HG02870 (cell line): Measurements from ENCODE around the gene MYO18B.

Experiments used
- ATAC-seq: cut with Tn5 transposase; IDR thresholded peaks from one replicate; pipeline ENCODE4 v1.9.1; 2021; ENCODE audit warnings: mild to moderate bottlenecking, moderate library complexity; ENCODE audit not compliant: unreplicated experiment

MYO18B gene

GRCh38 chr22:25818541-25818940, 76.6 kb downstream of the MYO18B start:
- no peak for ATAC-seq

GRCh38 chr22:25822344-25822743, 80.4 kb downstream of the MYO18B start:
- no peak for ATAC-seq

GRCh38 chr22:25823276-25823675, 81.3 kb downstream of the MYO18B start:
- ATAC-seq, result no peak

- ATAC-seq, result no peak
These were observed 82.9 kb downstream of the MYO18B start for GRCh38 chr22:25824828-25825423.

- ATAC-seq, result no peak
These were observed 85.4 kb downstream of the MYO18B start for GRCh38 chr22:25827415-25827814.

DNA sequence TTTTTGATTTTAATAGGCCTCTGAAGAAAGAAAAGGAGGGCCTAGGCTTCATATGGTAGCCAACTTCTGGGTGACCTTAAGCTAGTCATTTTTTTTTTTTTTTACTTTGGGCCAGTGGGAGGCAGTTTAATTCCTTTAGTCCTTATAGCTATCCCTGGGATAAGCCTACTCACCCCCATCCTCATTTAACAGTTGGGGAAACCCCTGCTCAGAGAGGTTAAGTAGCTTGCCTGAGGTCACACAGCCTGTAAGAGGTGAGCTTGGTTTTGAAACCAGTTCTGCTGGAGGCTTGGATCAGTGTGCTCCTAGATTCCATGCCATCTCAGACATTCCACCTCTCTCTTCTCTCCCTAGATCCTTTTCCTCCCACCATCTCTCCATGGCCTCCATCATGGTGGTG, 86.4 kb downstream of the MYO18B start:
- no peak for ATAC-seq

DNA sequence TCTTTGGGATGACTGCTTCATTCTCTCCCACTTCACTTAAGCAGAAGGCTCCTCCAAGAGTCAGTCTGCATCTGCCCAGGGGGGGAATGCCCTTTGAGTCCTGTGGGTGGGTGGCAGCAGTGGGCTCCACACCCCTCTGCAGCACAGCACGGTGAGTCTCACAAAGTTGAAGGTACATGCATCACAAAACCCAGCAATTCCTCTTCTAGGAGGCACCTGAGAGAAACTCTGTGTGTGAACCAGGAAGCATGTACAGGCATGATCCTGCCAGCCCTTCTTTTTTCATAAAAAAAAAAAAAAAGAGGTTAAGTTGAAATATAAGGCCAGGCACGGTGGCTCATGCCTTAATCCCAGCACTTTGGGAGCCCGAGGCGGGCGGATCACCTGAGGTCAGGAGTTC, 87.2 kb downstream of the MYO18B start:
- no peak for ATAC-seq

- no peak for ATAC-seq
These were observed 88.1 kb downstream of the MYO18B start for GRCh38 chr22:25829808-25830777.

DNA sequence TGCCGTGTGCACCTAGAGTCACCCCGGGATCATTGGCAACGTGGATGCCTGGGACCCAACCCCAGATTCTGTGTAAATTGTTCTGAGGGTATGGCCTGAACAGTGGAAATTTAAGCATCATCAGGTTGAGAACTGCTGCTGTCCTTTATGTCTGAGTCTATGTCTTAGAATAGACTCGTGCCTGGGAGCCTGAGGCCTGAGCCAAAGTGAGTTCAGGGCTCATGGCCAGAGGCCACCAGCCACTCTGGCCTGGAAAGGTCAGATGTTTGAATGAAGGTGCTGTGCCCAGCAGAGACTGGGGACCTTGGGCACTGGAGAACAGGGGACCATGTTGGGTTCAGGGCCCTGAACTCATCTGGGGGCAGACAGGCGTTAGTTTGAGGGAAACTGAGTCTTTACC, 91.1 kb downstream of the MYO18B start:
- no peak for ATAC-seq

GRCh38 chr22:25833676-25834075, 91.7 kb downstream of the MYO18B start:
- no peak for ATAC-seq

DNA sequence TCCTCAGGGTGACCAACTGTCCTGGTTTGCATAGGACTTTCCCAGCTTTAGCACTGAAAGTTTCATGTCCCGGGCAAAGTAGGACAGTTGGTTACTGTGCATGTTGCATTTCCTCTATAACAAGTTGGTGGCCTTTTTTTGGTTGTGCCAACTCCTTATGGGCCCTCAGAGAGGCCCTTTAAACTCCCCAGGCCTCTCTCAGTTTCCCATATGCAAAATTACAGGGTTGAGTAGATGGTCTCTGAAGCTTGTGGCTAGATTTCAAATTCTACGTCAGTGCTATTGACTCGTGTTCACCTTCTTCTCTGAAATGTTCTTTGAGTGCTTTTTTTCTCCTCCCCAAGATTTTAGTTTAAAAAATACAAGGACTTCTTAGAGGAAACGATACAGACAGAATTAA, 92.5 kb downstream of the MYO18B start:
- ATAC-seq, result no peak

DNA sequence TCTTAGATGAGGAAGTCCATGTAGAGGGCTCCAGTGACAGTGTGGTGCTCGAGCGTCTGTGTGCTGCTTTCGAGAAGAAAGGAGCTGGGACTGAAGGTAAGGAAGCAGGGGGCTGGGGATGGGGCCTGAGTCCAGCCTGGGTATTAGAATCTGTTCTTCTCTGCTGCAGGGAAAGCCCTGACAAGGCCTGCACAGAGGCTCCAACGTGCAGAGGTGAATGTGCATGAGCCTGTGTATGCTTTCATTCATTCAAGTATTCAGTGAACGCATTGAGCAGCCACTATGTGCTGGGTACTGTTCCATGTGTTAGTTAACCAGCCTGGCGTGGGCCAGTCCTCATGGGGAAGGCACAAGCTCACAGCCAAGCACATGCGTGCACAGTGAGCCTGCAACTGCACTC, 93.4 kb downstream of the MYO18B start:
- no peak for ATAC-seq

GRCh38 chr22:25837288-25837900, 95.4 kb downstream of the MYO18B start:
- no peak for ATAC-seq

DNA sequence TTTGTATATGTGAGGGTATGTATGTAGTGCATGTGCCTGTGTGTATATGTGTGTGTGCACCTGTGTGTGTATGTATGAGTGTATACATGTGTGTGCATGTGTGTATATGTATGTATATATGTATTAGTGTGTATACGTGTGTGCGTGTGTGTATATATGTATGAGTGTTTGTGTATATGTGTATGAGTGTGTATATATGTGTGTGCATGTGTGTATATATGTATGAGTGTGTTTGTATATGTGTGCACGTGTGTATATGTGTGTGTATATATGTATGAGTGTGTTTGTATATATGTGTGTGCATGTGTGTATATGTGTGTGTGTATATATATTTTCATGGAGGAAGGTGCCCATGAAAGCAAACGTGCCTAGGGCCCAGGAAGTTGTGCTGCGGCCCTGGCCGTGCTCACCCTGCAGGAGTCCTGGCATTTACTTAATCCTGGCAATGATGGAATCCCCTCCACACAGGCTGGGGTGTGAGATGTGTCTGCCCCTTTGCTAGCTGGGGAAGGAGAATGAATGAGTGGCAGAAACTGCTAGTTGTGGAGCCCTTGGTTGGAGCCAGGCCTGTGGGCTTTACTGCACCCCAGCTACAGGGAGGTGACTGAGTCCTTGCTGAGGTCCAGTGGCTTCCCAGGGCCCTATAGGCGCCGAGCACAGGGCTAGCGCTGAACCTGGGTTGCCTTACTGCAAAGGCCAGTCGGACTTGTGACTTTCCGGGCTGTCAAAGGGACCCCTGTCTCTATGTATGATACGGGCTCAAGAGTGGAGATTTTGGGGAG, 97.2 kb downstream of the MYO18B start:
- no peak for ATAC-seq

GRCh38 chr22:25839755-25840154, 97.8 kb downstream of the MYO18B start:
- ATAC-seq, result no peak

DNA sequence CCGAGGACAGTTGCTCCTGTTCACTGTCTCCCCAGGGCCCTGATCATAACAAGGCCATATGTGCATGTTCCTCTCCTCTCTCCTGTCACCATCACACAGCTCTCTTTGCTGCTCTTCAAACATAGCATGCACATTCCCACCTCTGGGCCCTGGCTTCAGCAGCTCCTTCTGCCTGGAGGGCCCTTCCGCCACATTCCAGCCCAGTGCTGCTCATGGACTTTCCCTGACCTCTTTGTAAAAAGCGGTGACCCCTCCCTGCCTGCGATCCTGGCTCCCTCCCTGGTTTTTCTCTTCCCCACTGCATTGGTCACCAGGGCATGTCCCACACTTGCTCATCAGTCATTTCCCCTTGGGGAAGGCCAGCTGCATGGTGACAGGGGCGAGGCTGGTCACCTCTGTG, 98.2 kb downstream of the MYO18B start:
- ATAC-seq, result no peak

GRCh38 chr22:25840891-25841290, 98.9 kb downstream of the MYO18B start:
- no peak for ATAC-seq

GRCh38 chr22:25841775-25842174, 99.8 kb downstream of the MYO18B start:
- no peak for ATAC-seq

DNA sequence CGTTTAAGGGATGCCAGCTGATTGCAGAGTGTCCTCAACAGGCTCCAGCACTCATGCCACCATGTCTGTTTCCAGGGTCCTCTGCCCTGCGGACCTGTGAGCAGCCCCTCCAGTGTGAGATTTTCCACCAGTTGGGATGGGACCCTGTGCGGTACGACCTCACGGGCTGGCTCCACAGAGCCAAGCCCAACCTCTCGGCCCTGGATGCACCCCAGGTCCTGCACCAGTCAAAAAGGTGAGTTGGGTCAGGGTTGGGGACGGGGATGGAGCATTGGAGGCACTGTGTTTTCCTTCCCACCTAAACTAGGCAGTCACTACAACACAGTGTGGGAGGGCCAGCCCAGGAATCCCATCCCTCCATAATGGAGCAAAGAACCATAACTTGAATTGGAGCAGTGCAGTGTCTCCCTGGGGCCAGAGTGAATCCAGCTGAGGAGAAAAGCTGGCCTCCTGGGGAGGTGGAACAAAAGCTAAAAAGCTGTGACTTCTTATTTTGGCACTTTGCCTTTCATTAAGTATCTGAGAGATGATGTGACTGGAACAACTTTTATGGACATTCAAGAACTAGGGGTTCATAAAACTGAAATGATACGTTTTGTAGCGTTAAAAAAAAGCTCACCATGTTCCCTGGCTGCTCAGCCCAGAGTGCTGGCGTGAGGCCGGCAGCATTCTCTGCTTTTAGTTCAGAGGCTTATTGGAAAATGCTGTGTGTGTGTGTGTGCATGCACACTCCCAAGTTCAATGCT, 101.8 kb downstream of the MYO18B start:
- ATAC-seq, result no peak

GRCh38 chr22:25844601-25845000, 102.6 kb downstream of the MYO18B start:
- no peak for ATAC-seq
